C4-2B (cell line): Measurements from ENCODE around the gene TNS2.

Source experiments
- H3K27ac ChIP-seq: fragments of 450-650 bp; 2 replicates; pipeline ENCODE4 v1.5.1; 2017
- CTCF ChIP-seq: fragments of 450-650 bp; conservative IDR thresholded peaks from 2 replicates; pipeline ENCODE4 v1.5.1; 2017; ENCODE audit warnings: mild to moderate bottlenecking
- ZFX ChIP-seq: fragments of 450-650 bp; IDR thresholded peaks from 2 replicates; pipeline ENCODE4 v1.6.1; 2017

The TNS2 gene

DNA sequence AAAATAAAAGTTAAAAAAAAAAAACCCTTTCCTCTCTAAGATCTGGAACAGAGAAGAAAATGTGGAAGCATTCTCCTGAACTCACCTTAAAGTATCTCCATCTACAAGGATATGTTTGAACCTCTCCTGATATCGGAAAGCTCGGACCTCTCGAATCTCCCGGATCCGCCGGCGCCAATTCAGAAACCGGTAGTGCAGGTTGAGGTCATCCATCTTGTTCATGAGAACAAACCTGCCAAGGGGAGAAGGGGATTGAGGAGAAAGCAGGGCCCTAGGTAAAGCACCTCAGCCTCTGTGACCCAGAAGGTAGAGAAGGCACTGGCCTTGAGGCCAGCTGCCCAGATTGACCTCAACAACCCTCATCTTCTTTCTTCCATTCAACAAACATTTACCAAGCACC, 27.2 kb downstream of the TNS2 start:
- TF ChIP-seq CTCF (no peak), ZFX (no peak)

GRCh38 chr12:53078425-53079225, 28.8 kb downstream of the TNS2 start:
- peak; percentile 69; the same call in 1 of the 2 replicates for TF ChIP-seq ZFX
- TF ChIP-seq CTCF, result no peak
- peak overlapping the region; percentile 82 for H3K27ac ChIP-seq

More for the DNA sequence above, 27.2 kb downstream of the TNS2 start:
- H3K27ac ChIP-seq, result no peak overlapping the region

DNA sequence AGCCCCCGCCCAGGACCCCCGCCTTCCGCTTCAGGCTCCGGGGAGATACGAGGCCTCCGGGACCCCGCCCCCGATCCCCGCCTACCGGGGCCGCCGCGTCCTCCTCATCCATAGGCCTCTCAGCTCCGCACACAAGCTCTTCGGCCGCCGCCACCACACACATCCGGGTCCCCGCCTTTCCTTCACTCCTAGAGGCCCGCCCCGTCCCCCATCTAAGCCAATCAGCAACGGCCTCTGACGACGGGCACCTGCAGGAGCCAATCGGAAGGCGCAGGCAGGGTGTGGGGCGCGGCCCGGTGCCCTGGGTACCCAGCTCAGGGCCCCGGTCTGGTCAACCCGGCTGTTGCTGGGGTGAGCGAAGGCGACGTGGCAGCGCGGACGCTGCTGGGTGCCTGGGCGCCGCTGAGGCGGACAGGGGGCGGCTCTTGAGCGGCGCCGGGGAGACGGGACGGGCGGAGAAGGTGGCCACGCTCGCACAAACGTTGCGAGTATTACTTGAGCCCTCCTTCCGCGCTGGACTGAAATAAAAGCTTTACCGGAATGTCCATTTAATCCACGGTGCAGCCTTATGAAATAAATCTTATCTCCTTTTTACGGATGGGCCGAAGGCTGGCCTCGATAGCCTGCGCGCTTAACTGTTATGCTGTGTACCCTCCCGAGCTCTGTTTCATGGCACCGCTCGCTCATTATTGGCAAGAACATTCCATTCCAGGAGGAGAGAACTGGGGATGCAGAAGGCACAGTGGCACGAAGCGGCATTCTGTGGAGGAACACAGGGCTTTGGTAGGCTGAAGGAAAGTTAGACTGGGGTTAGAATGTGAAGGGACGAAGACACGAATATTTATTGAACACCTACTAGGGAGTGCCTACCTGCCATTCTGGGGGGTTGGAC, 29.6 kb downstream of the TNS2 start, which contains the start of gene SPRYD3:
Gene SPRYD3, minus strand, starts transcription at position 165 of the 892 bp plus-strand sequence. Its CDS starts 57 bp downstream, at position 108.
- TF ChIP-seq CTCF (no peak), ZFX (peak; percentile 38; the same call in 1 of the 2 replicates)
- peak within 1 kb of the TSS; percentile 82 for H3K27ac ChIP-seq

DNA sequence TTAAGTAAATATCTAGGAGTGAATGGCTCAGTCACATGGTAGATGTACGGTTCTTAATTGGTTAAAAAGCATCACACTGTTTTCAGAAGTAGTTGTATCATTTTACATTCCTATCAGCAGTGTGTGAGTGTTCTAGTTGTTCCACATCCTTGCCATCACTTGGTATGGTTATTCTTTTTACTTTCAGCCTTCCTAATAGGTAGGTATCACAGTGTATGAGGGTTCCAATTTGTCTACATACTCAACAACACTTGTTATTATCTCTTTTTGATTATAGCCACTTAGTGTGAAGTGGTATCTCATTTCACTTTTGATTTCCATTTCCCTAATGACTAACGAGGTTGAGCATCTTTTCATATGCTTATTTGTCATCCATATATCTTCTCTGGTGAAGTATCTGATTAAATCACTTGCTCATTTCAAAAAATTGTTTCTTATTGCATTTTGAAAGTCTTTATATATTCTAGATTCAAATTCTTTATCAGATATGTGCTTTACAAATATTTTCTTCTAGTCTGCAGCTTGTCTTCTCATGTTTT, 32.8 kb downstream of the TNS2 start:
- H3K27ac ChIP-seq, result no peak overlapping the region
- TF ChIP-seq CTCF (no peak), ZFX (no peak)

DNA sequence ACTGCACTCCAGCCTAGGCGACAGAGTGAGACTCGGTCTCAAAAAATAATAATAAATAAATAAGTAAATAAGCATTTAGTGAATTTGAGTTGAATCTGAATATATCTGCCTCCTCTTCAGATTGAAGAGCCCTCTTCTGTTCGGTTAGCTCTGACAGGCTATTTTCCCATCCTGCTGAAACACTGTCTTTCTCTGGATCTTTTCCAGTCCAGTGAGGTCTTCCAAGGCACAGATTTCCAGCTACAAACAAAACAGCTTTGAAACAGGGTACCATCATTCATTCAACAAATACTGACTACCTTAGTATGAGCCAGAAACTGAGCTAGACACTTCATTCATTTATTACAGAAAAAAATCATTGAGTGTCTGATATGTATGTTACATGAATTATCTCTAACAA, 36.5 kb downstream of the TNS2 start:
- TF ChIP-seq ZFX, result no peak
- TF ChIP-seq CTCF, result no peak
- H3K27ac ChIP-seq, result no peak overlapping the region

DNA sequence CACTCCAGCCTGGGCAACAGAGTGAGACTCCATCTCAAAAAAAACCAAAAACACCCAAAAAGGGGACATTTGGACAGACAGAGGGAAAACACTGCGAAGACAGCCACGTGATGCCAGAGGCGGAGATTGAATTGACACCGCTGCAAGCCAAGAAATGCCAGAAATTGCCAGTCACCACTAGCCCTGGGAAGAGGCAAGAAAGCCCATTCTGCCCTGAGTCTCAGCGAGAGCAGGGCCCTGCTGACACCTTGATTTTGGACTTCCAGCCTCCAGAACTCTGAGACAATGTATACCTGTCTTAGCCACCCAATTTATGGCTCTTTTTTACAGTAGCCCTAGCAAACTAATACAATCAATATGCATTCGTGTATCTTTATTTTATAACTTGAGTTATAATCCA, 40.2 kb downstream of the TNS2 start:
- no peak overlapping the region for H3K27ac ChIP-seq
- no peak for TF ChIP-seq CTCF
- no peak for TF ChIP-seq ZFX
